Endometrial microvascular endothelial cells (primary cell): ENCODE results near the gene LINGO3. TPM values are rescaled to one million over a fixed set of nuclear protein-coding genes. Genes with fewer than 3 reads are reported as not detected.

ENCODE experiments used
- in situ Hi-C: cut with HindIII; loops from 2 replicates; pipeline ENCODE4 v1.10.0; 2017; ENCODE audit warnings: low sequenced_read_pairs, low pct_unique_long_range_greater_than_20kb; ENCODE audit errors: inconsistent ontology term
- total RNA-seq: library from RNA; depleted of rRNA; stranded (reverse); fragments of >200 nt; gene quantifications from one replicate; pipeline ENCODE4 v1.2.3, GENCODE V29; 2015; ENCODE audit errors: inconsistent ontology term

LINGO3 gene
- total RNA-seq, 1 donor from 2014 or later, result not detected

- in situ Hi-C loops, result no loop called here
Measured at GRCh38 chr19:2271234-2272103, 36.5 kb downstream of the LINGO3 start.

GRCh38 chr19:2270423-2271233 is 37.3 kb downstream of the LINGO3 start:
- in situ Hi-C loops, result no loop called here

DNA sequence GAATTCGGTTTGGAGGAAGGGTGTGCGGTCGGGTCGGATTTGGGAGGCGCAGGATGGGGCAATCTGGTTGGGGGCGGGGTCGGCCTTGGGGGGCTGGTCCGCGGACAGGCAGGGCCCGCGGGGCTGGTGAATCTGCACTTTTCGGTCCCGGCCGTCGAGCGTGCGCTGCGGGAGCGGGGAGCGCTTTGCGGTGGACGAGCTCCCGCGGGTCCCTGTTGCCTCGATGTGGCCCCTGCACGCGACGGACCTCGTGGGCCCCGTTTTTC is 37.9 kb downstream of the LINGO3 start:
- in situ Hi-C loops, result no loop called here

DNA sequence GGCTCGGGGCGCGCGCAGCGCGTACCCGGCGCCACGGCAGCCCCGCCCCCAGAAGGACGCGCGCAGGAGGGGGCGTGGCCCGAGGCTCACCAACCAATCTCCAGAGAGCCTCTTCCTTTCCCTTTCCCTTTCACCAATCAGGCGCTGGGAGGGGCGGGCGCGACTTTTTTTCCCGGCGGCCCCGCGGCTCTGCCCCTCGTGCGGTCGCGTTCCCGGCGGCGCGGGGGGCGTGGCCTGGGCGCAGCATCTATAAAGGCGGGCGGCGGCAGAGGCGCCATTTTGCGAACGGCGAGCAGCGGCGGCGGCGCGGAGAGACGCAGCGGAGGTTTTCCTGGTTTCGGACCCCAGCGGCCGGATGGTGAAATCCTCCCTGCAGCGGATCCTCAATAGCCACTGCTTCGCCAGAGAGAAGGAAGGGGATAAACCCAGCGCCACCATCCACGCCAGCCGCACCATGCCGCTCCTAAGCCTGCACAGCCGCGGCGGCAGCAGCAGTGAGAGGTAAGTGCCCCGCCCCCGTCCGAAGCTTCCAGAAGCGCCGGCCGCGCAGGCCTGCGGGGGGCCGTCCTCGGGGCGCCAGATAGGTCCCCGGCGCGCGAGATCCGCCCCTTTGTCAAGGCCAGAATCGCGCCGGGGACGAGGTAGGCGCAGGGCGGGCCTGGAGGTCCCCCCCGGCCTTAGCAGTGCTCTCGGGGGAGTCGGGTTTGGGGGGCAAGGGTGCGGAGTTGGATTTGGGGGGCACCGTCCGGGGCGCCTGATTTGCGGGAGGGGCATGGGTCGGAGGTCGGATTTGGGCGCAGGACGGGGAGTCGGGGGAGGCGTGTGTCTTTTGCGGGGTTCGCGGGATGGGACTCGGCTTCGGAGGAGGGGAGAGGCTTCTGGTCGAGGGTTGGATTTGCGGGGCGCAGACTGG is 38.5 kb downstream of the LINGO3 start:
- in situ Hi-C loops, result no loop called here

- in situ Hi-C loops, result no loop called here
Measured at GRCh38 chr19:2268861-2269243, 39.1 kb downstream of the LINGO3 start.

DNA sequence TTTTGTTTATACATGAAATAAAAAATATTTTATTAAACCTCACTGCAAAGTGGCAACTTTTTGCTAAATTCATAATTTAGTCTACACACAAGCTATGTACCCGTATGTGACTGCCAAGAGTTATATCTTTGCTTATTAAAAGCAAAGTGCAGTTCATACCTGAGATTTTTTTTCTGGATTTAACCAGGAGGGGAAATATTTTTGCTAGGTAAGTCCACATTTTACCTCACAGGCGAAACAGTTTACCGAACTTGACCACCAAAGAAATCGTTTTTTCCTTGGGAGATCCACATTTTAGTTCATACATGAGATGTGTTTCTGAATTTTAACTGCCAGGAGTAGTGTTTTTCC is 39.5 kb downstream of the LINGO3 start:
- in situ Hi-C loops, result no loop called here

- in situ Hi-C loops, result no loop called here
Measured at GRCh38 chr19:2266183-2266993, 41.6 kb downstream of the LINGO3 start.

DNA sequence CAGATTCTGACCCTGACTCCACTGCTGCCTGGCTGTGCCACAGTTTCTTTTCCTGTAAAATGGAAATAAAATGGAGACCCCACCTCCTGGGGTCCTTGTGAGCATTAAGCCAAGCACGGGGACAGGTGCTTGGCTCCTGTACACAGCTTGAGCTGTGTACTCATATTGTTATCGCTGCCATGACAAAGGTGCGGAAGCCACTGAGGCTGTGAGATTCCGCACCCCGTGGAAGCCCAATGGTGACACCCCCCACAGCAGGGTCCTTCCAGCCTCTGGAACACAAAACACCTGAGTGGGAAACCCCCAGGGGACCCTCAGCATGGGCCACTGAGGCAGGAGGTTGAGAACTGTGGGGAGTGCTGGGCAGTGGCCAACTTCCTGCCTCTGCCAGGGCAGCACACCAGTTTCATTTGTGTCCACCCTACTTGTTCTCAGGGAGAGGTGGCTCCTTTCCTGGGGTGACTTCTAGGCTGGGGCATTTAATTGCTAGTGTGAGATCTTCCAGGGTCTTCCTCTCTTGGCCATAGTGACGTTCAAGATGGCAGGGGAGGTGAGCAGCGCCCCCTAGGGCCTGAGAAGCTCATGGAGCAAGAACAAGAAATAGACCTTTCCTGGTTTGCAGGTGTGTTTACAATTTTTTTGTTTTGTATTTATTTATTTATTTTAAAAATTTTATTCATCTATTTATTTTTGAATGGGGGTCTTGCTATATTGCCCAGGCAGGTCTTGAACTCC is 46.3 kb downstream of the LINGO3 start:
- in situ Hi-C loops, result no loop called here

GRCh38 chr19:2260341-2260805 is 47.6 kb downstream of the LINGO3 start:
- in situ Hi-C loops, result no loop called here

GRCh38 chr19:2259336-2259735 is 48.6 kb downstream of the LINGO3 start:
- in situ Hi-C loops, result no loop called here

Other genes starting within 250 kb of the LINGO3 start
- 66.6 TPM for gene MOB3A, start 211.8 kb downstream of the LINGO3 start, total RNA-seq
- gene IZUMO4, start 211.2 kb downstream of the LINGO3 start, total RNA-seq, result not detected
- 103 TPM for gene AP3D1, start 156.6 kb downstream of the LINGO3 start, total RNA-seq
- 12.5 TPM for gene DOT1L, start 144.2 kb downstream of the LINGO3 start, total RNA-seq
- 118 TPM for gene PLEKHJ1, start 71.8 kb downstream of the LINGO3 start, total RNA-seq
- gene SF3A2, start 71.3 kb downstream of the LINGO3 start, total RNA-seq, result 51.0 TPM
- gene AMH, start 58.8 kb downstream of the LINGO3 start, total RNA-seq, result 0.19 TPM
- gene JSRP1, start 51.7 kb downstream of the LINGO3 start, total RNA-seq, result not detected
- gene PEAK3, start 26.0 kb downstream of the LINGO3 start, total RNA-seq, result not detected
- 132 TPM for gene LSM7, start 20.4 kb upstream of the LINGO3 start, total RNA-seq
- gene SPPL2B, start 20.5 kb upstream of the LINGO3 start, total RNA-seq, result 53.6 TPM
- gene TMPRSS9, start 52.1 kb upstream of the LINGO3 start, total RNA-seq, result not detected
- 65.0 TPM for gene TIMM13, start 119.4 kb upstream of the LINGO3 start, total RNA-seq
- 185 TPM for gene LMNB2, start 148.8 kb upstream of the LINGO3 start, total RNA-seq
- 45.3 TPM for gene GADD45B, start 168.0 kb upstream of the LINGO3 start, total RNA-seq